H9 (cell line): ENCODE measurements around the gene RNF8. TPM values are rescaled to one million over a fixed set of nuclear protein-coding genes. Genes with fewer than 3 reads are reported as not detected.
"Not testable (repeated sequence)": the region's sequence is repeated elsewhere in the genome, so short reads cannot be mapped to it uniquely, and the experiment has no call there.

Experiments
- DNase-seq: peaks from one replicate; pipeline ENCODE4 v3.0.0-alpha.2; 2017
- H2AFZ ChIP-seq: one replicate; pipeline ENCODE4 v1.6.1; 2013; ENCODE audit warnings: mild to moderate bottlenecking, low read length, control low read depth, moderate library complexity
- H2AK5ac ChIP-seq: 2 replicates; pipeline ENCODE4 v1.6.1; 2013; ENCODE audit warnings: low read length, control low read depth, mixed read lengths; ENCODE audit not compliant: insufficient read length
- H2BK120ac ChIP-seq: one replicate; pipeline ENCODE4 v1.6.1; 2013; ENCODE audit warnings: low read depth, mild to moderate bottlenecking, low read length, control low read depth, inconsistent platforms; ENCODE audit not compliant: poor library complexity, severe bottlenecking
- H2BK12ac ChIP-seq: 2 replicates; pipeline ENCODE4 v1.6.1; 2013; ENCODE audit warnings: low read length, control low read depth, mixed read lengths, low read depth; ENCODE audit not compliant: insufficient read length
- H2BK15ac ChIP-seq: 2 replicates; pipeline ENCODE4 v1.6.1; 2013; ENCODE audit warnings: low read depth, low read length, control low read depth
- H2BK20ac ChIP-seq: one replicate; pipeline ENCODE4 v1.6.1; 2013; ENCODE audit warnings: low read depth, mild to moderate bottlenecking, low read length, control low read depth, inconsistent platforms; ENCODE audit not compliant: poor library complexity, severe bottlenecking
- H2BK5ac ChIP-seq: 2 replicates; pipeline ENCODE4 v1.6.1; 2013; ENCODE audit warnings: low read length, control low read depth, mixed read lengths; ENCODE audit not compliant: insufficient read length
- H3K14ac ChIP-seq: 2 replicates; pipeline ENCODE4 v1.6.1; 2013; ENCODE audit warnings: low read length, control low read depth; ENCODE audit not compliant: insufficient read depth
- H3K18ac ChIP-seq: 2 replicates; pipeline ENCODE4 v1.6.1; 2013; ENCODE audit warnings: low read depth, mild to moderate bottlenecking, mixed read lengths, low read length, control low read depth; ENCODE audit not compliant: insufficient read length
- H3K23ac ChIP-seq: 2 replicates; pipeline ENCODE4 v1.6.1; 2013; ENCODE audit warnings: low read length, control low read depth, mixed read lengths, low read depth; ENCODE audit not compliant: insufficient read length
- H3K23me2 ChIP-seq: 2 replicates; pipeline ENCODE4 v1.6.1; 2013; ENCODE audit warnings: low read depth, mild to moderate bottlenecking, mixed read lengths, low read length, control low read depth; ENCODE audit not compliant: insufficient read length, poor library complexity, severe bottlenecking
- H3K27ac ChIP-seq: 2 replicates; pipeline ENCODE4 v1.5.1; 2013; ENCODE audit warnings: low read length, control low read depth, mixed read lengths, low read depth; ENCODE audit not compliant: insufficient read length
- H3K27me3 ChIP-seq: 2 replicates; pipeline ENCODE4 v1.6.1; 2013; ENCODE audit warnings: low read length, control low read depth, inconsistent platforms; ENCODE audit not compliant: insufficient read depth
- H3K4ac ChIP-seq: 2 replicates; pipeline ENCODE4 v1.6.1; 2013; ENCODE audit warnings: low read depth, mild to moderate bottlenecking, control low read depth, inconsistent platforms, low read length, moderate library complexity
- H3K4me1 ChIP-seq: 2 replicates; pipeline ENCODE4 v1.6.1; 2013; ENCODE audit warnings: low read length, control low read depth, inconsistent platforms; ENCODE audit not compliant: insufficient read depth
- H3K4me2 ChIP-seq: 2 replicates; pipeline ENCODE4 v1.6.1; 2013; ENCODE audit warnings: low read length, control low read depth, mixed read lengths; ENCODE audit not compliant: insufficient read length, insufficient read depth
- H3K56ac ChIP-seq: 2 replicates; pipeline ENCODE4 v1.6.1; 2013; ENCODE audit warnings: low read depth, mild to moderate bottlenecking, mixed read lengths, low read length, control low read depth; ENCODE audit not compliant: insufficient read length
- H3K79me1 ChIP-seq: 2 replicates; pipeline ENCODE4 v1.6.1; 2013; ENCODE audit warnings: low read depth, mild to moderate bottlenecking, moderate library complexity, low read length, control low read depth, inconsistent platforms; ENCODE audit not compliant: insufficient read depth, poor library complexity, severe bottlenecking
- H3K79me2 ChIP-seq: 2 replicates; pipeline ENCODE4 v1.6.1; 2013; ENCODE audit warnings: low read length, control low read depth, inconsistent platforms; ENCODE audit not compliant: insufficient read depth
- H3K9ac ChIP-seq: 2 replicates; pipeline ENCODE4 v1.6.1; 2013; ENCODE audit warnings: low read length, control low read depth, mixed read lengths; ENCODE audit not compliant: insufficient read length; ENCODE audit errors: extremely low read depth
- H3K9me3 ChIP-seq: one replicate; pipeline ENCODE4 v1.6.1; 2013; ENCODE audit warnings: low read depth, low read length, inconsistent platforms; ENCODE audit not compliant: control insufficient read depth
- H3T11ph ChIP-seq: one replicate; pipeline ENCODE4 v1.6.1; 2013; ENCODE audit warnings: mild to moderate bottlenecking, low read length, control low read depth, inconsistent platforms
- H4K20me1 ChIP-seq: one replicate; pipeline ENCODE4 v1.6.1; 2013; ENCODE audit not compliant: control insufficient read depth, insufficient read length, insufficient read depth
- H4K5ac ChIP-seq: 2 replicates; pipeline ENCODE4 v1.6.1; 2013; ENCODE audit warnings: low read depth, mild to moderate bottlenecking, mixed read lengths, low read length, control low read depth; ENCODE audit not compliant: insufficient read length
- H4K8ac ChIP-seq: replicated peaks from 2 replicates; pipeline ENCODE4 v1.6.1; 2013; ENCODE audit warnings: low read length, control low read depth, mixed read lengths, low read depth; ENCODE audit not compliant: insufficient read length
- H4K91ac ChIP-seq: 2 replicates; pipeline ENCODE4 v1.6.1; 2013; ENCODE audit warnings: low read depth, mild to moderate bottlenecking, moderate library complexity, mixed read lengths, low read length, control low read depth; ENCODE audit not compliant: insufficient read length
- H3K27ac Mint-ChIP-seq, 3 experiments: 2 replicates in 2 of 3; 3 replicates in 1 of 3; pipeline ENCODE4 v1.8.0; 2020 to 2021; ENCODE audit warnings: mixed read lengths in 3 of 3, mild to moderate bottlenecking in 1 of 3, moderate library complexity in 1 of 3
- H3K27me3 Mint-ChIP-seq: 2 replicates; pipeline ENCODE4 v1.8.0; 2021; ENCODE audit warnings: low read depth, mild to moderate bottlenecking, moderate library complexity, mixed read lengths
- H3K36me3 Mint-ChIP-seq, 3 experiments: 2 replicates in 2 of 3; 3 replicates in 1 of 3; pipeline ENCODE4 v1.8.0; 2020 to 2021; ENCODE audit warnings: low read depth in 3 of 3, mixed read lengths in 3 of 3; ENCODE audit not compliant: insufficient read depth in 1 of 3
- H3K4me1 Mint-ChIP-seq, 2 experiments: 2 replicates each; pipeline ENCODE4 v1.8.0; 2020; ENCODE audit warnings: mixed read lengths in 2 of 2
- H3K4me3 Mint-ChIP-seq, 2 experiments: 2 replicates in 1 of 2; 3 replicates in 1 of 2; pipeline ENCODE4 v1.8.0; 2020 to 2021; ENCODE audit warnings: mild to moderate bottlenecking in 2 of 2, mixed read lengths in 2 of 2, moderate library complexity in 1 of 2
- H3K9me3 Mint-ChIP-seq, 2 experiments: 2 replicates in 1 of 2; 3 replicates in 1 of 2; pipeline ENCODE4 v1.8.0; 2020; ENCODE audit warnings: mild to moderate bottlenecking in 2 of 2, mixed read lengths in 2 of 2, moderate library complexity in 1 of 2
- CTCF ChIP-seq: fragments of 200-600 bp; sonication (generic); conservative IDR thresholded peaks from 3 replicates; pipeline ENCODE4 v1.8.0; 2021; ENCODE audit warnings: antibody characterized with exemption, mild to moderate bottlenecking
- WGBS: extraction: QIAGEN DNeasy Blood & Tissue Kit; methylation state at CpG from one replicate; pipeline ENCODE4 v1.1.7; 2013; ENCODE audit warnings: missing lambda C conversion rate, low lambda C conversion rate, mixed read lengths; ENCODE audit not compliant: insufficient read length; ENCODE audit errors: extremely low coverage; 5-methylcytosine and 5-hydroxymethylcytosine counted together
- total RNA-seq: library from RNA; stranded (reverse); gene quantifications from 2 replicates; pipeline ENCODE4 v1.2.1, GENCODE V29; 2021

Gene RNF8
- total RNA-seq, 1 experiment from 2014 or later, result 34.7 TPM

GRCh38 chr6:37334047-37334446 lies 19.7 kb upstream of the RNF8 start:
- no peak overlapping the region for H2BK12ac ChIP-seq
- no peak overlapping the region for H2BK20ac ChIP-seq
- no peak for DNase-seq
- no peak overlapping the region for H2AK5ac ChIP-seq
- peaks cover 9 to 29% (median 15%) of the 10 kb centered on the region in 3 experiments for H3K36me3 Mint-ChIP-seq
- H3K4me2 ChIP-seq, result no peak overlapping the region
- H3K4me3 Mint-ChIP-seq, result no peak overlapping the region
- no peak overlapping the region for H3K27ac Mint-ChIP-seq
- no peak overlapping the region for H2BK15ac ChIP-seq
- H3K56ac ChIP-seq, result no peak overlapping the region
- H3K23me2 ChIP-seq, result no peaks in the 10 kb centered on the region
- H3K79me1 ChIP-seq, result no peaks in the 10 kb centered on the region
- H3T11ph ChIP-seq, result no peak overlapping the region
- no peaks in the 10 kb centered on the region for H3K79me2 ChIP-seq
- H4K5ac ChIP-seq, result no peak overlapping the region
- no peaks in the 10 kb centered on the region; the same call in 1 of the 2 replicates for H3K4me1 ChIP-seq
- no peaks in the 10 kb centered on the region for H4K20me1 ChIP-seq
- no peaks in the 10 kb centered on the region for H3K27me3 ChIP-seq
- no peaks in the 10 kb centered on the region for H3K4me1 Mint-ChIP-seq
- no peak overlapping the region for H2AFZ ChIP-seq
- no peak overlapping the region for H3K14ac ChIP-seq
- no peak for TF ChIP-seq CTCF
- no peak overlapping the region for H3K9ac ChIP-seq
- H4K8ac ChIP-seq, result no peak overlapping the region
- H3K23ac ChIP-seq, result no peak overlapping the region
- no peak overlapping the region for H3K18ac ChIP-seq
- H3K9me3 Mint-ChIP-seq, result no peaks in the 10 kb centered on the region
- no peak overlapping the region for H2BK5ac ChIP-seq
- H2BK120ac ChIP-seq, result no peak overlapping the region
- no peaks in the 10 kb centered on the region for H3K9me3 ChIP-seq
- H3K4ac ChIP-seq, result no peak overlapping the region
- H4K91ac ChIP-seq, result no peak overlapping the region
- no peaks in the 10 kb centered on the region for H3K27me3 Mint-ChIP-seq
- H3K27ac ChIP-seq, result no peak overlapping the region

GRCh38 chr6:37338317-37338716 lies 15.5 kb upstream of the RNF8 start:
- not testable (repeated sequence) for H2AFZ ChIP-seq, H3K27me3 ChIP-seq, H2BK15ac ChIP-seq, DNase-seq, H4K8ac ChIP-seq, H3K23ac ChIP-seq, H2BK120ac ChIP-seq, H3K4me2 ChIP-seq, H3T11ph ChIP-seq, H2BK12ac ChIP-seq, H3K4me1 Mint-ChIP-seq, H3K79me2 ChIP-seq, H3K4me3 Mint-ChIP-seq, H3K4me1 ChIP-seq, H4K91ac ChIP-seq, H2BK20ac ChIP-seq, H2BK5ac ChIP-seq, H2AK5ac ChIP-seq, H3K36me3 Mint-ChIP-seq, H3K27ac ChIP-seq, H3K9me3 Mint-ChIP-seq, H4K20me1 ChIP-seq, H3K79me1 ChIP-seq, H4K5ac ChIP-seq, H3K27me3 Mint-ChIP-seq, H3K56ac ChIP-seq, H3K18ac ChIP-seq, H3K4ac ChIP-seq, H3K27ac Mint-ChIP-seq, H3K14ac ChIP-seq, H3K9me3 ChIP-seq, H3K9ac ChIP-seq, H3K23me2 ChIP-seq
- WGBS, result no CpG with 5 or more reads among the region's 3 CpGs
